GM23248 (cell line): Measurements from ENCODE around the gene SERPINB5.

ENCODE experiments used
- EZH2 ChIP-seq: fragments of 200-600 bp; sonication (generic); IDR thresholded peaks from 2 replicates; pipeline ENCODE4 v1.6.1; 2018; ENCODE audit warnings: antibody characterized with exemption, mild to moderate bottlenecking; ENCODE audit not compliant: insufficient read depth, poor library complexity, severe bottlenecking
- EZH2phosphoT487 ChIP-seq: fragments of 200-600 bp; sonication (generic); IDR thresholded peaks from 2 replicates; pipeline ENCODE4 v1.6.1; 2018; ENCODE audit warnings: antibody characterized with exemption, moderate library complexity, mild to moderate bottlenecking, low read depth; ENCODE audit not compliant: insufficient read depth

GRCh38 chr18:63449426-63449825, 27.3 kb upstream of the SERPINB5 start:
- TF ChIP-seq EZH2 (no peak), EZH2phosphoT487 (no peak)
